GM19193 (cell line): ENCODE measurements around the gene LMF1.

Source experiments
- POLR2A ChIP-seq: IDR thresholded peaks from 4 replicates; pipeline ENCODE4 v1.6.1; 2011; ENCODE audit not compliant: insufficient read depth, insufficient read length; ENCODE audit errors: extremely low read depth

Gene LMF1

GRCh38 chr16:921321-921905 lies 49.4 kb downstream of the LMF1 start:
- TF ChIP-seq POLR2A: no peak

- no peak for TF ChIP-seq POLR2A
Observed at GRCh38 chr16:920717-921116, 50.1 kb downstream of the LMF1 start.

GRCh38 chr16:920051-920681 lies 50.6 kb downstream of the LMF1 start:
- no peak for TF ChIP-seq POLR2A

- TF ChIP-seq POLR2A: no peak
Observed at GRCh38 chr16:919658-920050, 51.1 kb downstream of the LMF1 start.

- TF ChIP-seq POLR2A: no peak
Observed at GRCh38 chr16:918741-919657, 51.8 kb downstream of the LMF1 start.

GRCh38 chr16:918068-918467 lies 52.7 kb downstream of the LMF1 start:
- TF ChIP-seq POLR2A: no peak

GRCh38 chr16:917591-918061 lies 53.2 kb downstream of the LMF1 start:
- TF ChIP-seq POLR2A: no peak

GRCh38 chr16:916035-916799 lies 54.6 kb downstream of the LMF1 start:
- no peak for TF ChIP-seq POLR2A

- no peak for TF ChIP-seq POLR2A
Observed at GRCh38 chr16:915546-915945, 55.2 kb downstream of the LMF1 start.

GRCh38 chr16:914440-914839 lies 56.3 kb downstream of the LMF1 start:
- TF ChIP-seq POLR2A: no peak

- no peak for TF ChIP-seq POLR2A
Observed at GRCh38 chr16:913817-914439, 56.9 kb downstream of the LMF1 start.

- TF ChIP-seq POLR2A: no peak
Observed at GRCh38 chr16:912684-913613, 57.8 kb downstream of the LMF1 start.

GRCh38 chr16:912322-912683 lies 58.5 kb downstream of the LMF1 start:
- TF ChIP-seq POLR2A: no peak

GRCh38 chr16:911604-912321 lies 59.0 kb downstream of the LMF1 start:
- TF ChIP-seq POLR2A: no peak

GRCh38 chr16:911101-911500 lies 59.7 kb downstream of the LMF1 start:
- TF ChIP-seq POLR2A: no peak
